Measurements from ENCODE around the gene PIAS1.
"Not testable (repeated sequence)": the region's sequence is repeated elsewhere in the genome, so short reads cannot be mapped to it uniquely, and the experiment has no call there.

The PIAS1 gene

GRCh38 chr15:68220489-68220888 lies 166.4 kb downstream of the PIAS1 start:
- no peak for DNase-seq (ENCODE audit: low spot score)

- DNase-seq (ENCODE audit: low spot score): no peak
These were observed 166.9 kb downstream of the PIAS1 start for GRCh38 chr15:68220967-68221366.

GRCh38 chr15:68221530-68222431 lies 167.7 kb downstream of the PIAS1 start:
- DNase-seq (ENCODE audit: low spot score): peak; percentile 17

DNA sequence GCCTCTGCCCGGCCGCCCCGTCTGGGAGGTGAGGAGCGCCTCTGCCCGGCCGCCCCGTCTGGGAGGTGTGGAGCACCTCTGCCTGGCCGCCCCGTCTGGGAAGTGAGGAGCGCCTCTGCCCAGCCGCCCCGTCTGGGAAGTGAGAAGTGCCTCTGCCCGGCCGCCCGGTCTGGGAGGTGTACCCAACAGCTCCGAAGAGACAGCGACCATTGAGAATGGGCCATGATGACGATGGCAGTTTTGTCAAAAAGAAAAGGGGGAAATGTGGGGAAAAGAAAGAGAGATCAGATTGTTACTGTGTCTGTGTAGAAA lies 168.3 kb downstream of the PIAS1 start:
- DNase-seq (ENCODE audit: low spot score): not testable (repeated sequence)

- no peak for DNase-seq (ENCODE audit: low spot score)
These were observed 169.1 kb downstream of the PIAS1 start for GRCh38 chr15:68223171-68223570.

- DNase-seq (ENCODE audit: low spot score): peak; percentile 11
These were observed 170.0 kb downstream of the PIAS1 start for GRCh38 chr15:68224108-68224507.

DNA sequence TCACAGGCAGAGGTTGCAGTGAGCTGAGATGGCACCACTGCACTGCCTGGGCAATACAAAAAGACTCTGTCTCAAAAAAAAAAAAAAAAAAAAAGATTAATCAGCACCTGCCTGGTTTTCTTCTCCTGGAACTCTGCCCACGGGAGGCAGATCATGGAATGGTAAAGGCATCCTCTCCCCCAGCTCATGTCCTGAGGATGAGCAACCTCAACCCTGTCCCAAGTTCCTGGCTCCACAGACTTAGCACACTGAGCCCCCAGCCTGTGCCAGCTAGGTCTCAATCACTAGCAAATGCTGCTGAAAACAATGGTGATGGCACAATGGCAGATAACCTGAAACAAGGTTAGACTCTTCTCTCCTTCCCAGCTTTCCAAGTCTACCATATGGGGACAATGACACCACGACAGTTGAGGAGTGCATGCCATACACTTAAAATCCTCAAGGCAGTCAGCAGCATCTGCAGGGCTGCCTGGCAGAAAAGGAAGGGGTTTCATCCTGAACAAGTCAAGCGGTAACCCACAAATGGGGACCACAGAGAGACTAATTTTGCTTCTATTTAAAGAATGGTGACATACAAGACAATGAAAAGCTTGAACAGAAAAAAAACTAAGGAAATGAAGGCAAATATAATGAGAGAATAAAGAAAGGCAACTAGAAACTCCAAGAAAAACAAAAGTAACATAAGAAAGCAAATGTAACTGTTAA lies 170.6 kb downstream of the PIAS1 start:
- DNase-seq (ENCODE audit: low spot score): peak; percentile 36

- DNase-seq (ENCODE audit: low spot score): not testable (repeated sequence)
These were observed 171.3 kb downstream of the PIAS1 start for GRCh38 chr15:68225442-68225841.

- DNase-seq (ENCODE audit: low spot score): peak; percentile 43
These were observed 173.6 kb downstream of the PIAS1 start for GRCh38 chr15:68227643-68228142.

DNA sequence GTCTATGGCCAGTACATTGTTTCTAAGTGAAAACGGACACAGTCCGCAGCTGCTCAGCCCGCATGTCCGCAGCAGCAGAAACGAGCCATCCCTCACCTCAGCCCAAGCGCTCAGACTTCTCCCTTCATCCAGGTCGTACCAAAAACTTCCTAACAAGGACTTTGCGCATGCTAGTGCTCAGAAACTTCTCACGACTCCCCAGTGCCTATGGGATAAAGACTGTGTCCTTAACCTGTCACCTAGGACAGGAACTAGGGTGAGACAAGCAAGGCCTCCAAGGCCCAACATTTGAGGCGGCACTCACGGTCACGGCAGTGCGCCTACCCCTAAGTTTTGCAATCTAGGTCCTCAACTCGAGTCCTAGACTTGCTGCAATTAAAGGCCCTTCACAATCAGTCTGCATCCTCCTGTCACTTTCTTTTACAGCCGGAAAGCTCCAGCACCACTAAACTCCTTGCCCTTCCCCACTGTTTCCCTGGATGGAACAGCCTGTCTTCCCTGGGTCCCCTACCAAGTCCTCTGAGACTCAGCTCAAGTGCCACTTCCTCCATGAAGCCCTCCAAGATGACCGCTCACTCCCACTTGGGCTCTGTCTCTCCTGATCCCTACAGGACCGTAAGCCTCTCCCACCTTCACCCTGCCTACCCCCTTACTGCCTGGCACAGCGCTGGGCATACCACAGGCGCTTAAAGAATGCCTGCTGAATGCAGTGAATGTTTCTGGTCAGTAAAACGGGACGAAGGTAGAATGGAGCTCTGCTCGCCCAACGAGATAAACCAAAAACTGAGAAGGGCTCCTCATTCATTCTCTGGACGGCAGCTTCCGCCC lies 174.2 kb downstream of the PIAS1 start:
- DNase-seq (ENCODE audit: low spot score): peak; percentile 50

DNA sequence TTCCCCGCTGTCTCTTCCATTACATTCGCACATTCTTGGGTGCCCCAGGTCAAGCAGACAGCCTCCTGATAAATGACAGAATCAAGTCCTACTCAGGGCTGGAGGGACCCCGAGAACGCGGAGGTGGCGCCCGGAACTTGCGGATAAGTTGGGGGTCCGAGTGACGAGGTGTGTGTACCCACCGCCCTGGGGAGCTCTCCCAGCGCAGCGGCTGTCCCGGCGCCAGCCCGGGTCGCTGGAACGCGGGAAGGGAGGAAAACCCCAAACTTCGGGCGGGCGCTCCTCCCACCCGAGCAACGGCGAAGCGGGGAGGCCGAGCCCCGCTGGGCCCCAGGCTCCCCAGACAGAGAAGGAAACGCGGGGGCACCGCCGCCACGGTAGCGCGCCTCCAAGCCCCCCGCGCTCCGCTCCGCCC lies 174.9 kb downstream of the PIAS1 start:
- no peak for DNase-seq (ENCODE audit: low spot score)

GRCh38 chr15:68229386-68230156 lies 175.5 kb downstream of the PIAS1 start, which contains the start of gene CLN6:
CLN6 (minus strand) TSS chr15:68229728; CDS start chr15:68229584, 144 bp downstream.
- peak; percentile 92 for DNase-seq (ENCODE audit: low spot score)

DNA sequence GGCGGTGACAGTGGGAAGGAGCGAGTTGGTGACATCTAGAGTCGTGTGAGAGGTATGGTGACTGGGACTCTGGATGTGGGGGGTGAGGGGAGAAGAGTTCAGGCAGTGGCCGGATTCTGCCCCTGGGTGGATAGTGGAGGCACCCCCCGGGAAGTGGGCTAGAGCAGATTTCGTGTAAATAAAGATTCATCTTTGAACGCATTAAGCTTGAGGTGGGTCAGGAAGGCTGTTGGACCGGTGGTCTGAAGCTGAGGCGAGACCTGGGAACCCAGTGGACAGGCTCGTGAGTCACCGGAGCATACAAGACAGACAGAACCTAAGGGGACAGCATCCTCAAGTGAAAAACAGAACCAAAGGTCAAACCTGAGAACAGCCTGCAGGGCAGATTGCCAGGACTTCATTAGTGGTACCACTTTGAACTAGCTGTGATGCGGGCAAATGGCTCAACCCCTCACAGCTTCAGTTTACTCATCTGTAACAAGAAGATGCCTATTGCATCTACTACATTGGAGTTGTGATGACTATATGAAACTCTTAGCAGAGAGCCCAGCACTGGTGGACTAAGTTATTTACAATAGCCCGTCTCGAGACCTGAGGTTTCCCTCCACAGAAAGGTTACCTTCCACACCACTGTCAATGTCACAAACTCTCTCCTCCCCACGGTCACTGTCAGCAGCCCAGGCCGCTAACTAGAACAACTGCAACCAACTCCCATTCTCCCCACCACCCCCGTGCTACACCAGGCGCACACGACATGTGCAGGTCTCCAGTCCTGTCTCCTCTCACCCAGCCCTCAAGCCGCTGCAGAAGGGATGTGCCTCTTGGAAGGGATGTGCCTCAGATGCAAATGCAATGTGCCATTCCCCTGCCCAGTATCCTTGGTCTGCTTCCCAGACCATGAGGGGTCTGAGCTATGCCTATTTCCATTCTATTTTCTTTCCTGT lies 176.3 kb downstream of the PIAS1 start:
- no peak for DNase-seq (ENCODE audit: low spot score)

DNA sequence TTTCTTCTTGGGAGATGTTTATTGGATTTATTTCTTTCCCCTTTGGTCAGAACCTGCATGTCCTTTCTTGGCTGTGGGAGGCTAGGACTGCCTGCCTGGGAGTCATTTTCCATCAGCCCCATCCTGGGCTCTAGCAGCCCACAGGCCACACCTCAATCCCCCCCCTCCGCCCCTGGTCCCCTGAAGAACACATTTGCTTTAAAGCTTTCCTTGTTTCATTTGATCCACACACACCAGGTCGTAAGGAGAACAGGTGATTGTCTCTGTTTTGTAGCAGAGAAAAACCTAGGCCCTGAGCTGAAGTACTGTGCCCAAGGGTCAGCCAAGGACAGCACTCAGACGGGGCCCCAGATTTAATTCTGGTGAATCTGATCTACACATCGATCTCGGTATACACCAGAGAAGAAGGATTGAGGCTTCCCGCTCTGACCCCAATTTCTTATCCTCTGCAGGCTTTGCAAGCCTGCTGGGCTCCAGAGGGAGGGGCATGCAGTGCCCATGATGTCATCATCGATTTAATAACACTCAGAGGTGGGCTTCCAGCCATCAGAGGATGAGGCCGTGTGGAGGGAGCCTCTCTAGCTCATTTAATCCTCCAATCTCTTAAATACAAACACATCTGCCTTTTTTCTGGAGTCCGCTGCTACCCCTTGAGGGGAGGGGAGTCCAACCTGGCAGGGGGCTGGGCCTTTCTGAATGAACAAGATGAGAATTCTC lies 177.1 kb downstream of the PIAS1 start:
- peak; percentile 54 for DNase-seq (ENCODE audit: low spot score)

GRCh38 chr15:68232449-68232848 lies 178.3 kb downstream of the PIAS1 start:
- no peak for DNase-seq (ENCODE audit: low spot score)

GRCh38 chr15:68232937-68233336 lies 178.8 kb downstream of the PIAS1 start:
- DNase-seq (ENCODE audit: low spot score): no peak

DNA sequence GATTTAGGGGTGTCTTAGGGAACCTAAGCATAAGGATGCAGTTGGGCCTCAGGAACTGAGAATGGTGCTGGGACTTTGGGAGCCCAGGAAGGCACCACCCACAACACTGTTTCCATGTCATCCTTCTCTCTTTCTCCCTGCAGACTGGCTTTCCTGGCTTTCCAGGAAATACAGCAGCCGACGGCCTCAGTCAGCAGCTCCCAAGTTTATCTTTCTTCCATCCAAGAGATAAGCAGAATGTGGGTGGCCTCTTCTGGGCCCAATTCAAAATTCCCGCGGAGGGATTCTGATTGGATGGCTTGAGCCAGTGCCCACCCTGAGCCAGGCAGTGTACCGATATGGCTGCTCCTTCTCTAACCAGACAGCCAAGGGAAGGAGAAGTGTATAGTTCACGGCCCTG lies 179.9 kb downstream of the PIAS1 start:
- no peak for DNase-seq (ENCODE audit: low spot score)

- DNase-seq (ENCODE audit: low spot score): not testable (repeated sequence)
These were observed 180.4 kb downstream of the PIAS1 start for GRCh38 chr15:68234520-68234919.

DNA sequence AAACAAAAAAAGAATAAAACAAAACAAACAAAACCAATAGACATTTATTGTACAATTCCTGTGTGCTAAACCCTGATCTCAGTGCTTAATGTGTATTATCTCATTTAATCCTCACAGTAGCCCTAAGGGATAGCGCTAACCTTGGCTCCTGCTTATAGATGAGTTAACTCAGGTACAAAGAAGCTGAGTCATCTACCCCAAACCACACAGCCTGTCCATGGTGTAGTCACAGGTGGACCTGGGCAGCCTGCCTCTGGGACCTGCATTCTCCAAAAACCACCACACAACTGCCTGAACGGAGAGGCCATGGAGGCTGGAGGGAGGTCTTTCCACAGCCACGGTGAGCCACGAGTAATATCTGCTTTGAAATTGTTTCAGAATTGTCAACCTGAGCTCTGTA lies 180.9 kb downstream of the PIAS1 start:
- DNase-seq (ENCODE audit: low spot score): no peak

DNA sequence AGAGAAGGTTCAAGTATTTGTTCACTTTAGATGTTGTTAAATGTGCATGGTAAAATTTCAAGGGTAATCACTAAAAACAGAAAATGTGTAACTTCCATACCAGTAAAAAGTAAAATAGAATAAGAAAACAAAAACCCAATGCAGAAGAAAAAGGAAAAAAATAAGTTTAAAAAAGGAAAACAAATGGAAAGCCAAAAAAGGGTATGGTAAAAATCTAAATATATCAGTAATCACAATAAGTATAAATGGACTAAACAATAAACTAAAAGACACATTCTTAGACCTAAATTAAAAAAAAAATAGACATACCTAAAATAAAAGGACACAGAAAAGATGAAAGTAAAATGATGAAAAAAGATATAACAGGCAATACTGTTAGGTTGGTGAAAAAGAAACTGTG lies 184.9 kb downstream of the PIAS1 start:
- DNase-seq (ENCODE audit: low spot score): no peak
